Sigmoid colon (tissue), 7 donors: ENCODE data around the gene KCTD15. TPM values are rescaled to one million over a fixed set of nuclear protein-coding genes. Genes with fewer than 3 reads are reported as not detected.

Experiments used
- DNase-seq: peaks from one replicate; pipeline ENCODE4 v3.0.0-alpha.2; 2019
- H3K27ac ChIP-seq, 4 donors: fragments of 200-600 bp; sonication (generic); one replicate each; pipeline ENCODE4 v1.5.1; 2016 to 2019; ENCODE audit warnings: mild to moderate bottlenecking in 1 of 4
- H3K27me3 ChIP-seq, 3 donors: fragments of 200-600 bp; sonication (generic); one replicate each; pipeline ENCODE4 v1.5.1; 2019; ENCODE audit warnings: mild to moderate bottlenecking in 1 of 3
- H3K36me3 ChIP-seq, 4 donors: fragments of 200-600 bp; sonication (generic); one replicate each; pipeline ENCODE4 v1.5.1; 2016 to 2019
- H3K4me1 ChIP-seq, 4 donors: fragments of 200-600 bp; sonication (generic); one replicate each; pipeline ENCODE4 v1.5.1; 2017 to 2019
- H3K4me3 ChIP-seq, 4 donors: fragments of 200-600 bp; sonication (generic); one replicate each; pipeline ENCODE4 v1.5.1; 2017 to 2019; ENCODE audit warnings: mild to moderate bottlenecking in 2 of 4, moderate library complexity in 1 of 4
- H3K9me3 ChIP-seq, 4 donors: fragments of 200-600 bp in 3 of 4; sonication (generic) in 3 of 4; one replicate each; pipeline versions ENCODE4 v1.5.1 to v1.6.1; 2013 to 2019
- CTCF ChIP-seq, 4 experiments: fragments of 450-650 bp in 3 of 4; fragments of 200-600 bp in 1 of 4; IDR thresholded peaks; one replicate each; pipeline ENCODE4 v1.5.1; 2016 to 2019; ENCODE audit warnings: antibody characterized with exemption in 4 of 4, mild to moderate bottlenecking in 3 of 4, moderate library complexity in 2 of 4
- EP300 ChIP-seq, 4 donors: sonication (generic); formaldehyde crosslinking; IDR thresholded peaks; one replicate each; pipeline ENCODE4 v1.6.1; 2017; ENCODE audit warnings: antibody characterized with exemption in 4 of 4
- POLR2A ChIP-seq, 2 donors: fragments of 450-650 bp; IDR thresholded peaks; one replicate each; pipeline ENCODE4 v1.6.1; 2016; ENCODE audit warnings: antibody characterized with exemption in 2 of 2, mild to moderate bottlenecking in 2 of 2, moderate library complexity in 2 of 2
- POLR2AphosphoS5 ChIP-seq, 4 donors: sonication (generic); formaldehyde crosslinking; IDR thresholded peaks; one replicate each; pipeline ENCODE4 v1.6.1; 2017; ENCODE audit warnings: antibody characterized with exemption in 4 of 4
- WGBS, 2 donors: extraction: QIAGEN DNeasy Blood & Tissue Kit; methylation state at CpG; one replicate each; pipeline ENCODE4 v1.1.7; 2013; 5-methylcytosine and 5-hydroxymethylcytosine counted together
- intact Hi-C: fragments of 100-400 bp; cut with DNase I; formaldehyde crosslinking; loops from one replicate; pipeline ENCODE4 v1.15.1; 2023
- polyA plus RNA-seq, 3 donors: library from polyadenylated mRNA; stranded (reverse); fragments of 200-250 nt; gene quantifications; one replicate each; pipeline ENCODE4 v1.2.3, GENCODE V29; 2013
- total RNA-seq, 4 donors: library from RNA; depleted of rRNA; stranded (reverse); fragments of >200 nt; gene quantifications; one replicate each; pipeline ENCODE4 v1.1.0, GENCODE V29; 2016
- donor health status: healthy with polysubstance abuse.
- donor health status: Bipolar disorder and iron deficiency.
- donor health status: healthy.

KCTD15 gene
- total and polyA plus RNA-seq, 7 donors: 3.0 to 132 (median 52.8) TPM

DNA sequence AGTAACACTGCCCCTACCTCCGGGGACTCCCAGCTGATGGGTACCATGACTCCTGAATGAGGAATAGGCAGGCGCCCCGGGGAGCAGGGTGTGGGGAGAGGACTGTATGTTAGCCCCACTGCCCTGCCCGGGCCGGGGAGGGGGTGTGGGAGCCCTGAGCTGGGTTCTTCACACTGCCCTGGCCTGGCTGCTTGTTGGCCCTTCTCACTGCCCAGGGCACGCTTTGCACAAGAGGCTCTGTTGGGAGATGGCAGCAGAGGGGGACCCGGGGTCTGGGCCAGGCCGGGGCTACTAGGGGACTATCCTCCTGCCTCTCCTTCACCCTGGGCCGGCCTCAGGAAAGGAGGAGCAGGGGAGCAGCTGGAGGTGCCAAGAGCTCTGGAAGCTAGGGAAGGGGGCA is 19.3 kb upstream of the KCTD15 start:
- intact Hi-C loops: loop anchor here (5.0 to 10.0 kb wide), 3 partner anchors 220 to 633 kb away; no protein-coding TSS in a partner anchor
- peaks cover 0 to 5% (median 5%) of the 10 kb centered on the region in 4 donors for H3K4me1 ChIP-seq
- H3K36me3 ChIP-seq: no peaks in the 10 kb centered on the region
- H3K4me3 ChIP-seq: no peak overlapping the region
- WGBS, 2 donors: 77 to 84% methylated on average over 9 of the region's 9 CpGs
- H3K27ac ChIP-seq: no peak overlapping the region
- no peak for DNase-seq
- peaks cover 0 to 43% (median 15%) of the 10 kb centered on the region in 3 donors for H3K27me3 ChIP-seq
- no peak for TF ChIP-seq CTCF (IDR thresholded peaks at IDR 0.05)
- H3K9me3 ChIP-seq: no peaks in the 10 kb centered on the region

GRCh38 chr19:33777753-33778088 is 18.9 kb upstream of the KCTD15 start:
- Histone ChIP-seq H3K27ac (no peak overlapping the region), H3K27me3 (peaks cover 0 to 43% (median 15%) of the 10 kb centered on the region in 3 donors), H3K4me1 (peaks cover 0 to 5% (median 5%) of the 10 kb centered on the region in 4 donors), H3K36me3 (no peaks in the 10 kb centered on the region), H3K4me3 (no peak overlapping the region), H3K9me3 (no peaks in the 10 kb centered on the region)
- TF ChIP-seq EP300 (IDR thresholded peaks at IDR 0.05) (no peak), POLR2AphosphoS5 (IDR thresholded peaks at IDR 0.05) (no peak), CTCF (IDR thresholded peaks at IDR 0.05) (no peak), POLR2A (IDR thresholded peaks at IDR 0.05) (no peak)
- no peak for DNase-seq
- intact Hi-C loops: loop anchor here (1.0 to 10.0 kb wide), 6 partner anchors 91 to 633 kb away; no protein-coding TSS in a partner anchor
- WGBS, 2 donors: 54 to 55% methylated on average over 17 of the region's 17 CpGs

GRCh38 chr19:33778089-33778791 is 18.4 kb upstream of the KCTD15 start:
- Histone ChIP-seq H3K36me3 (no peaks in the 10 kb centered on the region), H3K27me3 (peaks cover 0 to 43% (median 15%) of the 10 kb centered on the region in 3 donors), H3K4me3 (peak overlapping the region in 1 of 4 donors; percentile 27), H3K4me1 (peaks cover 0 to 5% (median 5%) of the 10 kb centered on the region in 4 donors), H3K27ac (no peak overlapping the region), H3K9me3 (no peaks in the 10 kb centered on the region)
- intact Hi-C loops: loop anchor here (1.0 to 10.0 kb wide), 6 partner anchors 90 to 633 kb away; no protein-coding TSS in a partner anchor
- TF ChIP-seq EP300 (IDR thresholded peaks at IDR 0.05) (no peak), POLR2A (IDR thresholded peaks at IDR 0.05) (no peak), POLR2AphosphoS5 (IDR thresholded peaks at IDR 0.05) (no peak), CTCF (IDR thresholded peaks at IDR 0.05) (peak; percentile 99 to 100 (median 100))
- 19% methylated on average over 49 of the region's 49 CpGs for WGBS, 2 donors
- peak; percentile 88 for DNase-seq

DNA sequence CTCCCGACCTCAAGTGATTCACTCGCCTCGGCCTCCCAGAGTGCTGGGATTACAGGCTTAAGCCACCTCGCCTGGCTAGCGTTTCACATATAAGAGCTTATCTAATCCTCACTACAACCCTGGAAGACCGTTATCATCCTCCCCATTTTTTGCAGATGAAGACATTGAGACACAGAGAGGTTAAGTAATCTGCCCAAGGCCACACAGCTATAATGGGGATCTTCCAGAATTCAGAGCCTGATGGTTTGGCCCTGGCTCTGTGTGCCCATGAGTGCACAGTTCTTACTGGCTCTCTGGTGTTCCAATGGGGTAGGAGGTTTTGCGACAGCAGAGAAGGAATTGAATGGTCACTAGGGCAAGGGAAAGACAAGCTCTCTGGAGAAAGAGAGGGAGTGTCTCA is 16.8 kb upstream of the KCTD15 start:
- TF ChIP-seq POLR2A (IDR thresholded peaks at IDR 0.05): no peak
- no peak for TF ChIP-seq EP300 (IDR thresholded peaks at IDR 0.05)
- TF ChIP-seq POLR2AphosphoS5 (IDR thresholded peaks at IDR 0.05): no peak
- TF ChIP-seq CTCF (IDR thresholded peaks at IDR 0.05): no peak
- 82 to 90% methylated on average over 7 of the region's 7 CpGs for WGBS, 2 donors

More for the DNA sequence above, 16.8 kb upstream of the KCTD15 start:
- DNase-seq: no peak
- Histone ChIP-seq H3K36me3 (no peaks in the 10 kb centered on the region), H3K27me3 (peaks cover 0 to 43% (median 15%) of the 10 kb centered on the region in 3 donors), H3K4me1 (peaks cover 0 to 5% (median 5%) of the 10 kb centered on the region in 4 donors), H3K9me3 (no peaks in the 10 kb centered on the region), H3K27ac (no peak overlapping the region), H3K4me3 (no peak overlapping the region)
- intact Hi-C loops: loop anchor here (2.0 to 10.0 kb wide), 4 partner anchors 217 to 635 kb away; no protein-coding TSS in a partner anchor
